VCaP (cell line): ENCODE data around the gene GALNT15.

Source experiments
- H3K27ac ChIP-seq: fragments of 450-650 bp; 2 replicates; pipeline ENCODE4 v1.5.1; 2017
- TF ChIP-seq, protein P1 (sequence below): fragments of 450-650 bp; conservative IDR thresholded peaks from 2 replicates; pipeline ENCODE4 v1.5.1; 2017; ENCODE audit warnings: mild to moderate bottlenecking, moderate library complexity

GALNT15 gene

GRCh38 chr3:16214366-16214765 lies 39.9 kb downstream of the GALNT15 start:
- TF ChIP-seq, protein P1, sequence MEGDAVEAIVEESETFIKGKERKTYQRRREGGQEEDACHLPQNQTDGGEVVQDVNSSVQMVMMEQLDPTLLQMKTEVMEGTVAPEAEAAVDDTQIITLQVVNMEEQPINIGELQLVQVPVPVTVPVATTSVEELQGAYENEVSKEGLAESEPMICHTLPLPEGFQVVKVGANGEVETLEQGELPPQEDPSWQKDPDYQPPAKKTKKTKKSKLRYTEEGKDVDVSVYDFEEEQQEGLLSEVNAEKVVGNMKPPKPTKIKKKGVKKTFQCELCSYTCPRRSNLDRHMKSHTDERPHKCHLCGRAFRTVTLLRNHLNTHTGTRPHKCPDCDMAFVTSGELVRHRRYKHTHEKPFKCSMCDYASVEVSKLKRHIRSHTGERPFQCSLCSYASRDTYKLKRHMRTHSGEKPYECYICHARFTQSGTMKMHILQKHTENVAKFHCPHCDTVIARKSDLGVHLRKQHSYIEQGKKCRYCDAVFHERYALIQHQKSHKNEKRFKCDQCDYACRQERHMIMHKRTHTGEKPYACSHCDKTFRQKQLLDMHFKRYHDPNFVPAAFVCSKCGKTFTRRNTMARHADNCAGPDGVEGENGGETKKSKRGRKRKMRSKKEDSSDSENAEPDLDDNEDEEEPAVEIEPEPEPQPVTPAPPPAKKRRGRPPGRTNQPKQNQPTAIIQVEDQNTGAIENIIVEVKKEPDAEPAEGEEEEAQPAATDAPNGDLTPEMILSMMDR: no peak
- H3K27ac ChIP-seq: no peak overlapping the region

DNA sequence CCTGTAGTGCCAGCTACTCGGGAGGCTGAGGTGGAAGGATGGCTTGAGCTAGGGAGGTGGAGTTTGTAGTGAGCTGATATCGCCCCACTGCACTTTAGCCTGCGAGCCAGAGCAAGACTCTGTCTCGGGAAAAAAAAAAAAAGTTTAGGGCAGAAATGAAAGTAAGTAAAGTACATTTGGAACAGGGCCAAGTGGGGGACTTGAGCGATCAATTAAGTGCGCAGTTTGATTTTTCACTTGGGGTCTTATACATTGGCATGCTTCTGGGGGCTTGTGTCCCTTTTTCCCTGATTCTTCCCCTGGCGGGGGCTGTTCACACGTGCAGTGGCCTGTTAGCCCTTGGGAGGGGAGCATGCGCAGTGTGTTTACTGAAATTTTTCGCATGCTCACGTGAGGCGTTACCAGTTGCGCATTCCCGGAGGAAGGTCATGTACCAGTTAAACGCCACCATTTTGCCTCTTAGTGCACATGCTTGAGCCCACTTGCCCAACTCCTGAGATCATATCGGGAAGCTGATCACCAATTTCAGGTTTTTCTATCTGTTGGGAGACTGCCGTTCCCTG lies 42.0 kb downstream of the GALNT15 start:
- no peak overlapping the region for H3K27ac ChIP-seq
- TF ChIP-seq, protein P1: no peak

DNA sequence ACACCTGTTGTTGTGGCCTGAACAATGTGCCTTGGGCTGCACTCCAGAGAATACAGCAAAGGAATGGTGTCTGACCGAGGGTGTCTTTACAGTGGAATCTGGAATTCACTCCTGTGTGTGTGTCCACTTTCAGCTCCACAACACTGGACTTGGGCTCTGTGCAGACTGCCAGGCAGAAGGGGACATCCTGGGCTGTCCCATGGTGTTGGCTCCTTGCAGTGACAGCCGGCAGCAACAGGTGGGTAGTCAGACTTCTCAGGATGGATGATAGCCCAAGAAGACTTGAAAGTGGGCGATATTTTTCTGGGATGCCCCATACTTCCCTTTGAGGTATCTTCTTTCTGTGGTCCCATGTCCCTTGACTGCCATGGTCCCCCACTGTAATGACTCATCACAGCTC lies 45.3 kb downstream of the GALNT15 start:
- TF ChIP-seq, protein P1: no peak
- H3K27ac ChIP-seq: no peak overlapping the region

DNA sequence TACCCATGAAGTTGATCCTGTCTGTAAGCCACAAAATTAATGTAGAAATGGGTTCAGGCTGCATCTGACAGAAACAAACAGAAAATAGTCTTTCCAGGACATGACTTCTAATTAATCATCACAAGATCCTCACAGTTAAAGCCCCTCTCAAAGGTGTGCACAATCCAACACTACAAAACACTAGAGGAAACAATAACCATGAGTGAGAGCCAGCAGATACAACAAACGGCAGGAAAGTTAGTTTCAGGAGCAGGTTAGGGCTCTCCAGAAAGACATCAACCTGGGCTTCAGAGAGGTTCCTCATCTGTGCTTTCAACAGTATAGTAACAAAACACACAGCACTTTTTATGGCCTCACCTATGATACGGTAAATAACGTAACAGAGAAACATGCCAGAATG lies 47.5 kb downstream of the GALNT15 start:
- TF ChIP-seq, protein P1: no peak
- H3K27ac ChIP-seq: no peak overlapping the region

- no peak overlapping the region for H3K27ac ChIP-seq
- TF ChIP-seq, protein P1: no peak
Measured at GRCh38 chr3:16222547-16222946, 48.1 kb downstream of the GALNT15 start.

GRCh38 chr3:16224325-16224724 lies 49.8 kb downstream of the GALNT15 start:
- no peak overlapping the region for H3K27ac ChIP-seq
- TF ChIP-seq, protein P1: no peak

DNA sequence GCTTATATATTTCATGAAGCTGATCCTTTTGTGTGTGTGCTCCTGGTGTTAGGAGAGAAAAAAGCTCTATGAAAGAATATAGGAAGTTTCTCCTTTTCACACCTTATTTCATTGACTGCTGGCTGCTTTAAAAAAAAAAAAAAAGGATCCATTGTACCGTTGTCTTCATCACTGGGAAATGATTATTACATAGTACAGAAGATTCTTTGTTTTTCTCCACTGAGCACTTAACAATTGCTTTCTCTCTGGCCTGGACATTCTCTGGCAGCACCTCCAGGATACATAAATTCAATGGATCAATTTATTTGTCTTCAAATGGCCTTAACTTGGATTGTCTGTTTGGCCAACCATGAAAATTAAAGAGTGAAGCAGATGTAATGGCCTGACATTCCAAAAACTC lies 53.1 kb downstream of the GALNT15 start:
- TF ChIP-seq, protein P1: no peak

More for the DNA sequence above, 53.1 kb downstream of the GALNT15 start:
- no peak overlapping the region for H3K27ac ChIP-seq
